Natural killer cell (primary cell): ENCODE data around the gene IL1A. TPM values are rescaled to one million over a fixed set of nuclear protein-coding genes. Genes with fewer than 3 reads are reported as not detected.

Source experiments
- ATAC-seq, 3 donors: fragments of 150-1000 bp in 2 of 3; fragments of 200-7000 bp in 1 of 3; cut with Tn5 transposase; 1 replicate in 1 of 3; 2 replicates in 2 of 3; pipeline ENCODE4 v1.10.0; 2021; ENCODE audit warnings: mild to moderate bottlenecking in 2 of 3, moderate library complexity in 2 of 3
- DNase-seq, 2 donors: peaks; one replicate each; pipeline versions ENCODE4 v3.0.0 to v3.0.0-alpha.2; 2013 to 2021; ENCODE audit warnings: mixed read lengths in 1 of 2
- H3K27ac ChIP-seq: one replicate; pipeline ENCODE4 v1.5.1; 2013; ENCODE audit warnings: mild to moderate bottlenecking, low read length
- H3K27me3 ChIP-seq: one replicate; pipeline ENCODE4 v1.6.1; 2013; ENCODE audit warnings: low read length; ENCODE audit not compliant: control insufficient read depth, insufficient read depth
- H3K36me3 ChIP-seq: one replicate; pipeline ENCODE4 v1.6.1; 2013; ENCODE audit warnings: low read length; ENCODE audit not compliant: control insufficient read depth, insufficient read depth
- H3K4me1 ChIP-seq: one replicate; pipeline ENCODE4 v1.6.1; 2013; ENCODE audit warnings: low read length; ENCODE audit not compliant: control insufficient read depth, insufficient read depth
- H3K4me3 ChIP-seq: one replicate; pipeline ENCODE4 v1.5.1; 2013; ENCODE audit warnings: low read length
- H3K9me3 ChIP-seq: one replicate; pipeline ENCODE4 v1.6.1; 2013; ENCODE audit warnings: low read length; ENCODE audit not compliant: control insufficient read depth, insufficient read depth
- H3K27ac Mint-ChIP-seq, 2 donors: one replicate each; pipeline ENCODE4 v1.8.0; 2022; ENCODE audit warnings: mild to moderate bottlenecking in 2 of 2, mixed read lengths in 2 of 2, moderate library complexity in 1 of 2
- H3K27me3 Mint-ChIP-seq, 2 donors: one replicate each; pipeline ENCODE4 v1.8.0; 2022; ENCODE audit warnings: low read depth in 2 of 2, mixed read lengths in 2 of 2
- H3K36me3 Mint-ChIP-seq: one replicate; pipeline ENCODE4 v1.8.0; 2022; ENCODE audit warnings: mixed read lengths
- H3K4me1 Mint-ChIP-seq, 2 donors: one replicate each; pipeline ENCODE4 v1.8.0; 2022; ENCODE audit warnings: mixed read lengths in 2 of 2
- H3K4me3 Mint-ChIP-seq: one replicate; pipeline ENCODE4 v1.8.0; 2022; ENCODE audit warnings: mild to moderate bottlenecking, moderate library complexity, mixed read lengths
- H3K9me3 Mint-ChIP-seq, 2 donors: one replicate each; pipeline ENCODE4 v1.8.0; 2022; ENCODE audit warnings: mixed read lengths in 2 of 2
- WGBS: methylation state at CpG from one replicate; pipeline ENCODE4 v1.1.7; 2013; ENCODE audit warnings: missing lambda C conversion rate; ENCODE audit not compliant: insufficient coverage; 5-methylcytosine and 5-hydroxymethylcytosine counted together
- intact Hi-C: fragments of 100-400 bp; cut with micrococcal nuclease; formaldehyde crosslinking; loops from one replicate; pipeline ENCODE4 v1.14.2; 2022
- total RNA-seq, 4 donors: library from RNA; stranded (reverse); fragments of 120-200 nt in 1 of 4; gene quantifications; one replicate each; pipeline versions ENCODE4 v1.2.3 to v1.2.4, GENCODE V29; 2013 to 2022
- TF ChIP-seq, protein P1 (sequence below): fragments of 200-600 bp; IDR thresholded peaks from one replicate; pipeline ENCODE4 v1.8.0; 2022; ENCODE audit warnings: antibody characterized with exemption

IL1A gene
- total RNA-seq, 3 donors from 2014 or later (not counting 1 experiment from before 2014, with no cell fraction given), result 0.45 to 1.6 TPM; not detected in 1

DNA sequence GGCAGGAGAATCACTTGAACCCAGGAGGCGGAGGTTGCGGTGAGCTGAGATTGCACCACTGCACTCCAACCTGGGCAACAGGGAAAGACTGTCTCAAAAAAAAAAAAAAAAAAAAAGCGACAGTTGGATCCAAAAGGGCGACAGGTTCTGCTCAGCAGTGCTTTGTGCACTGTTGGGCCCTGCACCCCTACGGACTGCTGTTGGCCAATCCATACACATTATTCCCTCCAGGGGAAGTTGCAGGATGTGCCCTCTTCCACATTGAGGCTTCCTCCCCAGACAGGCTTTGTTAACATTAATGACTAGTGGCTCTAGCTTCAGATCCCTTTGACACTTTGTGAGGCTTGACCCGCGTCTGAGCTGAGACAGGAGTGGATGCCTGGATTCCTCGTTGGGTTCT, 54.1 kb downstream of the IL1A start:
- no peaks in the 10 kb centered on the region for H3K27me3 Mint-ChIP-seq
- no peaks in the 10 kb centered on the region for H3K9me3 Mint-ChIP-seq
- Histone ChIP-seq H3K4me3 (no peak overlapping the region), H3K27me3 (no peaks in the 10 kb centered on the region), H3K9me3 (no peaks in the 10 kb centered on the region), H3K4me1 (peaks cover 12% of the 10 kb centered on the region), H3K36me3 (no peaks in the 10 kb centered on the region), H3K27ac (no peak overlapping the region)
- peaks cover 8 to 9% of the 10 kb centered on the region in 2 donors for H3K4me1 Mint-ChIP-seq
- intact Hi-C loops, result no loop called here
- DNase-seq, result no peak
- TF ChIP-seq, protein P1, sequence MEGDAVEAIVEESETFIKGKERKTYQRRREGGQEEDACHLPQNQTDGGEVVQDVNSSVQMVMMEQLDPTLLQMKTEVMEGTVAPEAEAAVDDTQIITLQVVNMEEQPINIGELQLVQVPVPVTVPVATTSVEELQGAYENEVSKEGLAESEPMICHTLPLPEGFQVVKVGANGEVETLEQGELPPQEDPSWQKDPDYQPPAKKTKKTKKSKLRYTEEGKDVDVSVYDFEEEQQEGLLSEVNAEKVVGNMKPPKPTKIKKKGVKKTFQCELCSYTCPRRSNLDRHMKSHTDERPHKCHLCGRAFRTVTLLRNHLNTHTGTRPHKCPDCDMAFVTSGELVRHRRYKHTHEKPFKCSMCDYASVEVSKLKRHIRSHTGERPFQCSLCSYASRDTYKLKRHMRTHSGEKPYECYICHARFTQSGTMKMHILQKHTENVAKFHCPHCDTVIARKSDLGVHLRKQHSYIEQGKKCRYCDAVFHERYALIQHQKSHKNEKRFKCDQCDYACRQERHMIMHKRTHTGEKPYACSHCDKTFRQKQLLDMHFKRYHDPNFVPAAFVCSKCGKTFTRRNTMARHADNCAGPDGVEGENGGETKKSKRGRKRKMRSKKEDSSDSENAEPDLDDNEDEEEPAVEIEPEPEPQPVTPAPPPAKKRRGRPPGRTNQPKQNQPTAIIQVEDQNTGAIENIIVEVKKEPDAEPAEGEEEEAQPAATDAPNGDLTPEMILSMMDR, result no peak
- ATAC-seq, result no peak
- WGBS, result 95% methylated on average over 8 of the region's 8 CpGs
- no peak overlapping the region for H3K27ac Mint-ChIP-seq
- no peak overlapping the region for H3K4me3 Mint-ChIP-seq
- no peaks in the 10 kb centered on the region for H3K36me3 Mint-ChIP-seq

DNA sequence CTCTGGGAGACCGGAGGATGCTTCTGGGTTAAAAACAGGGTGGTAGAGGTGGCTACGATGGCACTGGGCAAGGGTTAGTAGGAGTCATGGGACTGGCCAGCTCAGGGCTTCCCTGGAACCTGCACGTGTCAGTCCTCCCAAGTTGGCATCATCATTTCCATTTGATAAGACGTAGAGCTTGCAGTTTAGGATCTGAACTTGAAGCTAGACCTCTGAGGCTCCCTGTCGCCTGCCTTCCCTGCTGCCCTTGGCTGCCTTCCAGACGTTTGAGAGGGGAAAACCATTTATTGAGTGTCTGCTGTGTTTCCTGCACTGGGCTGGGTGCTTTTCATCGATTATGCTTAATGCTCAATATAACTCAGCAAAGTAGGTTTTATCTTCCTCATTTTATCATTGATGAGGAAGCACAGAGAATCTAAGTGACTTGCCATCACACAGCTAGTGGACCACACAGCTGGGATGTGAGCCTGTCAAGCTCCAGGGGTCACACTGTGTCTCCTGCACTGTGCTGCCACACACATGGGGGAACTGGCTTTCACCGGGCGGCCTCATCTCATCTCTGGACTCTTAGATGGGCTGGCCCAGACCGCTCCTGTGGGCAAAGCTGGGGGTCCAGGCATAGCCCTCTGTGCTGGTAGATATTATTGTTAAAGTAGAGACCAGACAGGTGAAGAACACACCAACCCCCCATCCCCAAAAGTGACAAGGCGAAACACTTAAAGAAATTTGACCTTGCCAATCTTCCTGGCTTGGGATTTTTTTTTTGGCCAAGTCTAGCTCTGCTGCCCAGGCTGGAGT, 55.7 kb downstream of the IL1A start:
- intact Hi-C loops, result no loop called here
- no peak for ATAC-seq
- no peak overlapping the region for H3K27ac Mint-ChIP-seq
- Histone ChIP-seq H3K36me3 (no peaks in the 10 kb centered on the region), H3K4me3 (no peak overlapping the region), H3K27ac (no peak overlapping the region), H3K9me3 (no peaks in the 10 kb centered on the region), H3K27me3 (no peaks in the 10 kb centered on the region), H3K4me1 (peaks cover 18% of the 10 kb centered on the region)
- H3K4me1 Mint-ChIP-seq, result peaks cover 9 to 21% of the 10 kb centered on the region in 2 donors
- no peaks in the 10 kb centered on the region for H3K9me3 Mint-ChIP-seq
- TF ChIP-seq, protein P1, result no peak
- WGBS, result 52% methylated on average over 10 of the region's 11 CpGs
- no peak for DNase-seq
- no peaks in the 10 kb centered on the region for H3K27me3 Mint-ChIP-seq
- no peak overlapping the region for H3K4me3 Mint-ChIP-seq
- no peaks in the 10 kb centered on the region for H3K36me3 Mint-ChIP-seq

DNA sequence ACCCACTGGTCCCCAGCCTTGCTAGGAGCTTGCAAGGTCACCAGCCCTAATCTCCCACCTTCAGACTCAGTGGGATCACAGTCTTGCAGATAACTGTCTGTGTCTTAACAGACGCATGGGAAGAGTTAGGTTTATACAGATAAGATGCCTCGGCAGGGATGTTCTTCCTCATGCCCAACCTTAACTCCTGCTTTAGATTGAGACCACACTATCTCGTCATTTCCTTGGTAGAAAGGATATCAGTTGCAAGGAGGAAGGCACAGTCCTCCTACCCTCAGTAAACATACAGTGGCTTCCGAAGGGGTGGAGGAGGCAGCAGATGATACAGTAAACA, 56.3 kb downstream of the IL1A start:
- ATAC-seq, result no peak
- Mint-ChIP-seq H3K4me1 (peaks cover 9 to 21% of the 10 kb centered on the region in 2 donors), H3K27me3 (no peaks in the 10 kb centered on the region), H3K36me3 (no peaks in the 10 kb centered on the region), H3K9me3 (no peaks in the 10 kb centered on the region), H3K4me3 (no peak overlapping the region), H3K27ac (no peak overlapping the region)
- no peak overlapping the region for H3K4me3 ChIP-seq
- H3K4me1 ChIP-seq, result peaks cover 18% of the 10 kb centered on the region
- TF ChIP-seq, protein P1, result no peak
- 70% methylated on average over 3 of the region's 4 CpGs for WGBS
- H3K36me3 ChIP-seq, result no peaks in the 10 kb centered on the region
- no peaks in the 10 kb centered on the region for H3K9me3 ChIP-seq
- no peaks in the 10 kb centered on the region for H3K27me3 ChIP-seq
- no peak overlapping the region for H3K27ac ChIP-seq
- no peak for DNase-seq
- intact Hi-C loops, result no loop called here
